Transverse colon (tissue), 4 donors: ENCODE measurements around the gene ABTB2.

Experiments
- EP300 ChIP-seq: sonication (generic); formaldehyde crosslinking; IDR thresholded peaks from one replicate; pipeline ENCODE4 v1.6.1; 2017; ENCODE audit warnings: antibody characterized with exemption, low read depth
- POLR2A ChIP-seq: fragments of 450-650 bp; IDR thresholded peaks from one replicate; pipeline ENCODE4 v1.6.1; 2016; ENCODE audit warnings: antibody characterized with exemption, mild to moderate bottlenecking, moderate library complexity
- POLR2AphosphoS5 ChIP-seq, 3 donors: sonication (generic); formaldehyde crosslinking; IDR thresholded peaks; one replicate each; pipeline ENCODE4 v1.6.1; 2016; ENCODE audit warnings: antibody characterized with exemption in 3 of 3
- TF ChIP-seq, protein P1 (sequence below), 5 experiments: fragments of 200-600 bp in 3 of 5; fragments of 450-650 bp in 2 of 5; sonication (generic) in 3 of 5; IDR thresholded peaks; 1 replicate in 2 of 5; 2 replicates in 3 of 5; pipeline ENCODE4 v1.5.1; 2016 to 2017; ENCODE audit warnings: antibody characterized with exemption in 5 of 5, inconsistent platforms in 3 of 5, mild to moderate bottlenecking in 2 of 5, moderate library complexity in 1 of 5

- TF ChIP-seq, protein P1, sequence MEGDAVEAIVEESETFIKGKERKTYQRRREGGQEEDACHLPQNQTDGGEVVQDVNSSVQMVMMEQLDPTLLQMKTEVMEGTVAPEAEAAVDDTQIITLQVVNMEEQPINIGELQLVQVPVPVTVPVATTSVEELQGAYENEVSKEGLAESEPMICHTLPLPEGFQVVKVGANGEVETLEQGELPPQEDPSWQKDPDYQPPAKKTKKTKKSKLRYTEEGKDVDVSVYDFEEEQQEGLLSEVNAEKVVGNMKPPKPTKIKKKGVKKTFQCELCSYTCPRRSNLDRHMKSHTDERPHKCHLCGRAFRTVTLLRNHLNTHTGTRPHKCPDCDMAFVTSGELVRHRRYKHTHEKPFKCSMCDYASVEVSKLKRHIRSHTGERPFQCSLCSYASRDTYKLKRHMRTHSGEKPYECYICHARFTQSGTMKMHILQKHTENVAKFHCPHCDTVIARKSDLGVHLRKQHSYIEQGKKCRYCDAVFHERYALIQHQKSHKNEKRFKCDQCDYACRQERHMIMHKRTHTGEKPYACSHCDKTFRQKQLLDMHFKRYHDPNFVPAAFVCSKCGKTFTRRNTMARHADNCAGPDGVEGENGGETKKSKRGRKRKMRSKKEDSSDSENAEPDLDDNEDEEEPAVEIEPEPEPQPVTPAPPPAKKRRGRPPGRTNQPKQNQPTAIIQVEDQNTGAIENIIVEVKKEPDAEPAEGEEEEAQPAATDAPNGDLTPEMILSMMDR (IDR thresholded peaks at IDR 0.05): no peak
- TF ChIP-seq POLR2A: no peak
- no peak for TF ChIP-seq POLR2AphosphoS5 (IDR thresholded peaks at IDR 0.05)
- no peak for TF ChIP-seq EP300
These were observed 217.7 kb downstream of the ABTB2 start for GRCh38 chr11:34140149-34140548.
